Activated naive CD4-positive, alpha-beta T cell (primary cell): ENCODE measurements around the gene TMEM190.

Source experiments
- DNase-seq, 4 experiments: peaks; one replicate each; lab custom pipeline; 2025; lab: John Stamatoyannopoulos, UW

Gene TMEM190

GRCh38 chr19:55352040-55352439, 24.6 kb upstream of the TMEM190 start:
- DNase-seq: no peak

- DNase-seq: no peak
Measured at GRCh38 chr19:55352549-55353145, 24.0 kb upstream of the TMEM190 start.

- no peak for DNase-seq
Measured at GRCh38 chr19:55353356-55353802, 23.2 kb upstream of the TMEM190 start.

GRCh38 chr19:55353803-55354697, 22.6 kb upstream of the TMEM190 start:
- DNase-seq: peak; percentile 22 to 55 (median 36)

- no peak for DNase-seq
Measured at GRCh38 chr19:55354698-55355212, 21.9 kb upstream of the TMEM190 start, which contains the start of gene COX6B2. TSS of gene COX6B2 (minus strand) at chr19:55354719. CDS start at chr19:55354521, 198 bp downstream.

- no peak for DNase-seq
Measured at GRCh38 chr19:55355213-55355821, 21.3 kb upstream of the TMEM190 start.

GRCh38 chr19:55358493-55358892, 18.1 kb upstream of the TMEM190 start:
- DNase-seq: no peak

GRCh38 chr19:55358943-55359908, 17.4 kb upstream of the TMEM190 start:
- no peak for DNase-seq

GRCh38 chr19:55360902-55361301, 15.7 kb upstream of the TMEM190 start:
- DNase-seq: no peak

- DNase-seq: no peak
Measured at GRCh38 chr19:55362174-55362989, 14.2 kb upstream of the TMEM190 start.

- no peak for DNase-seq
Measured at GRCh38 chr19:55362990-55363716, 13.5 kb upstream of the TMEM190 start, which contains the start of gene GARIN5B. TSS of gene GARIN5B (minus strand) at chr19:55363260. CDS start at chr19:55363066, 194 bp downstream.

- no peak for DNase-seq
Measured at GRCh38 chr19:55365245-55365644, 11.4 kb upstream of the TMEM190 start.

GRCh38 chr19:55365964-55366363, 10.7 kb upstream of the TMEM190 start:
- DNase-seq: no peak

- DNase-seq: no peak
Measured at GRCh38 chr19:55366790-55367189, 9.8 kb upstream of the TMEM190 start.

GRCh38 chr19:55368106-55368505, 8.5 kb upstream of the TMEM190 start:
- DNase-seq: no peak

GRCh38 chr19:55368701-55369563, 7.7 kb upstream of the TMEM190 start:
- peak in 1 of 4 experiments; percentile 6 for DNase-seq

GRCh38 chr19:55369653-55370304, 6.8 kb upstream of the TMEM190 start:
- DNase-seq: no peak
